ENCODE data around the gene DBNDD2. TPM values are rescaled to one million over a fixed set of nuclear protein-coding genes. Genes with fewer than 3 reads are reported as not detected.

DBNDD2 gene
- total and polyA plus RNA-seq, 2 experiments from 2014 or later = 25.8 to 62.5 TPM

- TF ChIP-seq, protein P1, sequence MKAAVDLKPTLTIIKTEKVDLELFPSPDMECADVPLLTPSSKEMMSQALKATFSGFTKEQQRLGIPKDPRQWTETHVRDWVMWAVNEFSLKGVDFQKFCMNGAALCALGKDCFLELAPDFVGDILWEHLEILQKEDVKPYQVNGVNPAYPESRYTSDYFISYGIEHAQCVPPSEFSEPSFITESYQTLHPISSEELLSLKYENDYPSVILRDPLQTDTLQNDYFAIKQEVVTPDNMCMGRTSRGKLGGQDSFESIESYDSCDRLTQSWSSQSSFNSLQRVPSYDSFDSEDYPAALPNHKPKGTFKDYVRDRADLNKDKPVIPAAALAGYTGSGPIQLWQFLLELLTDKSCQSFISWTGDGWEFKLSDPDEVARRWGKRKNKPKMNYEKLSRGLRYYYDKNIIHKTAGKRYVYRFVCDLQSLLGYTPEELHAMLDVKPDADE (IDR thresholded peaks at IDR 0.05) = no peak
- no peak for TF ChIP-seq NANOG (IDR thresholded peaks at IDR 0.05; ENCODE audit: borderline replicate concordance)
- no peak for TF ChIP-seq REST (IDR thresholded peaks at IDR 0.05; ENCODE audit: unreplicated experiment)
- no peak for ATAC-seq
- H2AFZ ChIP-seq = no peak within 1 kb of the TSS
- DNase-seq (ENCODE audit: low spot score) = no peak
- H3K4me3 ChIP-seq = no peak within 1 kb of the TSS
- Mint-ChIP-seq H3K9me3 (no peaks in the 10 kb centered on the region), H3K4me3 (no peak within 1 kb of the TSS), H3K36me3 (ENCODE audit: low read depth) (no peaks in the 10 kb centered on the region), H3K27ac (no peak within 1 kb of the TSS), H3K27me3 (ENCODE audit: insufficient read depth, low read depth, poor library complexity) (peaks cover 4% of the 10 kb centered on the region), H3K4me1 (peaks cover 10% of the 10 kb centered on the region)
- no peaks in the 10 kb centered on the region for H3F3A ChIP-seq (replicated peaks; ENCODE audit: low read depth)
- no peak within 1 kb of the TSS for H3K4me2 ChIP-seq
- H3K79me2 ChIP-seq (replicated peaks; ENCODE audit: insufficient read depth) = no peaks in the 10 kb centered on the region
- no peak within 1 kb of the TSS for H3K27ac ChIP-seq (ENCODE audit: low read depth)
- peaks cover 5% of the 10 kb centered on the region for H3K27me3 ChIP-seq (ENCODE audit: insufficient read depth)
- no peaks in the 10 kb centered on the region for H3K9me2 ChIP-seq (ENCODE audit: insufficient read depth)
- H3K36me3 ChIP-seq (ENCODE audit: insufficient read depth) = no peaks in the 10 kb centered on the region
- H3K4me1 ChIP-seq (ENCODE audit: insufficient read depth) = peaks cover 8% of the 10 kb centered on the region; the same call in 1 of the 2 replicates
- H4K20me1 ChIP-seq (replicated peaks; ENCODE audit: insufficient read depth) = no peaks in the 10 kb centered on the region
Observed at GRCh38 chr20:45378191-45378590, 29.9 kb upstream of the DBNDD2 start, which contains the start of gene TP53TG5. Gene TP53TG5 (minus strand): TSS chr20:45378325. CDS start chr20:45378236, 89 bp downstream.

- Histone ChIP-seq H3K79me2 (replicated peaks; ENCODE audit: insufficient read depth) (no peaks in the 10 kb centered on the region), H3K36me3 (ENCODE audit: insufficient read depth) (no peaks in the 10 kb centered on the region), H3K4me3 (no peak overlapping the region), H3K4me1 (ENCODE audit: insufficient read depth) (no peaks in the 10 kb centered on the region), H3K27me3 (ENCODE audit: insufficient read depth) (no peaks in the 10 kb centered on the region), H3K9me2 (ENCODE audit: insufficient read depth) (no peaks in the 10 kb centered on the region), H3F3A (replicated peaks; ENCODE audit: low read depth) (no peaks in the 10 kb centered on the region), H3K27ac (ENCODE audit: low read depth) (no peak overlapping the region), H3K4me2 (no peak overlapping the region), H2AFZ (no peak overlapping the region), H4K20me1 (replicated peaks; ENCODE audit: insufficient read depth) (no peaks in the 10 kb centered on the region)
- Mint-ChIP-seq H3K27me3 (ENCODE audit: insufficient read depth, low read depth, poor library complexity) (no peaks in the 10 kb centered on the region), H3K9me3 (no peaks in the 10 kb centered on the region), H3K4me1 (no peaks in the 10 kb centered on the region), H3K4me3 (no peak overlapping the region), H3K27ac (no peak overlapping the region), H3K36me3 (ENCODE audit: low read depth) (no peaks in the 10 kb centered on the region)
- no peak for DNase-seq (ENCODE audit: low spot score)
- no peak for TF ChIP-seq EZH2 (IDR thresholded peaks at IDR 0.05; ENCODE audit: low read depth, unreplicated experiment)
- TF ChIP-seq EZH2phosphoT487 (IDR thresholded peaks at IDR 0.05; ENCODE audit: unreplicated experiment) = no peak
- no peak for TF ChIP-seq CTCF (conservative IDR thresholded peaks at IDR 0.05; ENCODE audit: low read depth in 2 of 2)
- TF ChIP-seq POLR2AphosphoS5 (IDR thresholded peaks at IDR 0.05; ENCODE audit: low read depth) = no peak
- TF ChIP-seq NANOG (IDR thresholded peaks at IDR 0.05; ENCODE audit: borderline replicate concordance) = no peak
- TF ChIP-seq, protein P2, sequence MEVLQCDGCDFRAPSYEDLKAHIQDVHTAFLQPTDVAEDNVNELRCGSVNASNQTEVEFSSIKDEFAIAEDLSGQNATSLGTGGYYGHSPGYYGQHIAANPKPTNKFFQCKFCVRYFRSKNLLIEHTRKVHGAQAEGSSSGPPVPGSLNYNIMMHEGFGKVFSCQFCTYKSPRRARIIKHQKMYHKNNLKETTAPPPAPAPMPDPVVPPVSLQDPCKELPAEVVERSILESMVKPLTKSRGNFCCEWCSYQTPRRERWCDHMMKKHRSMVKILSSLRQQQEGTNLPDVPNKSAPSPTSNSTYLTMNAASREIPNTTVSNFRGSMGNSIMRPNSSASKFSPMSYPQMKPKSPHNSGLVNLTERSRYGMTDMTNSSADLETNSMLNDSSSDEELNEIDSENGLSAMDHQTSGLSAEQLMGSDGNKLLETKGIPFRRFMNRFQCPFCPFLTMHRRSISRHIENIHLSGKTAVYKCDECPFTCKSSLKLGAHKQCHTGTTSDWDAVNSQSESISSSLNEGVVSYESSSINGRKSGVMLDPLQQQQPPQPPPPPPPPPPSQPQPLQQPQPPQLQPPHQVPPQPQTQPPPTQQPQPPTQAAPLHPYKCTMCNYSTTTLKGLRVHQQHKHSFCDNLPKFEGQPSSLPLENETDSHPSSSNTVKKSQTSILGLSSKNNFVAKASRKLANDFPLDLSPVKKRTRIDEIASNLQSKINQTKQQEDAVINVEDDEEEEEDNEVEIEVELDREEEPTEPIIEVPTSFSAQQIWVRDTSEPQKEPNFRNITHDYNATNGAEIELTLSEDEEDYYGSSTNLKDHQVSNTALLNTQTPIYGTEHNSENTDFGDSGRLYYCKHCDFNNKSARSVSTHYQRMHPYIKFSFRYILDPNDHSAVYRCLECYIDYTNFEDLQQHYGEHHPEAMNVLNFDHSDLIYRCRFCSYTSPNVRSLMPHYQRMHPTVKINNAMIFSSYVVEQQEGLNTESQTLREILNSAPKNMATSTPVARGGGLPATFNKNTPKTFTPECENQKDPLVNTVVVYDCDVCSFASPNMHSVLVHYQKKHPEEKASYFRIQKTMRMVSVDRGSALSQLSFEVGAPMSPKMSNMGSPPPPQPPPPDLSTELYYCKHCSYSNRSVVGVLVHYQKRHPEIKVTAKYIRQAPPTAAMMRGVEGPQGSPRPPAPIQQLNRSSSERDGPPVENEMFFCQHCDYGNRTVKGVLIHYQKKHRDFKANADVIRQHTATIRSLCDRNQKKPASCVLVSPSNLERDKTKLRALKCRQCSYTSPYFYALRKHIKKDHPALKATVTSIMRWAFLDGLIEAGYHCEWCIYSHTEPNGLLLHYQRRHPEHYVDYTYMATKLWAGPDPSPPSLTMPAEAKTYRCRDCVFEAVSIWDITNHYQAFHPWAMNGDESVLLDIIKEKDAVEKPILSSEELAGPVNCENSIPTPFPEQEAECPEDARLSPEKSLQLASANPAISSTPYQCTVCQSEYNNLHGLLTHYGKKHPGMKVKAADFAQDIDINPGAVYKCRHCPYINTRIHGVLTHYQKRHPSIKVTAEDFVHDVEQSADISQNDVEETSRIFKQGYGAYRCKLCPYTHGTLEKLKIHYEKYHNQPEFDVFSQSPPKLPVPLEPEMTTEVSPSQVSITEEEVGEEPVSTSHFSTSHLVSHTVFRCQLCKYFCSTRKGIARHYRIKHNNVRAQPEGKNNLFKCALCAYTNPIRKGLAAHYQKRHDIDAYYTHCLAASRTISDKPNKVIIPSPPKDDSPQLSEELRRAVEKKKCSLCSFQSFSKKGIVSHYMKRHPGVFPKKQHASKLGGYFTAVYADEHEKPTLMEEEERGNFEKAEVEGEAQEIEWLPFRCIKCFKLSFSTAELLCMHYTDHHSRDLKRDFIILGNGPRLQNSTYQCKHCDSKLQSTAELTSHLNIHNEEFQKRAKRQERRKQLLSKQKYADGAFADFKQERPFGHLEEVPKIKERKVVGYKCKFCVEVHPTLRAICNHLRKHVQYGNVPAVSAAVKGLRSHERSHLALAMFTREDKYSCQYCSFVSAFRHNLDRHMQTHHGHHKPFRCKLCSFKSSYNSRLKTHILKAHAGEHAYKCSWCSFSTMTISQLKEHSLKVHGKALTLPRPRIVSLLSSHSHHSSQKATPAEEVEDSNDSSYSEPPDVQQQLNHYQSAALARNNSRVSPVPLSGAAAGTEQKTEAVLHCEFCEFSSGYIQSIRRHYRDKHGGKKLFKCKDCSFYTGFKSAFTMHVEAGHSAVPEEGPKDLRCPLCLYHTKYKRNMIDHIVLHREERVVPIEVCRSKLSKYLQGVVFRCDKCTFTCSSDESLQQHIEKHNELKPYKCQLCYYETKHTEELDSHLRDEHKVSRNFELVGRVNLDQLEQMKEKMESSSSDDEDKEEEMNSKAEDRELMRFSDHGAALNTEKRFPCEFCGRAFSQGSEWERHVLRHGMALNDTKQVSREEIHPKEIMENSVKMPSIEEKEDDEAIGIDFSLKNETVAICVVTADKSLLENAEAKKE (CRISPR knock-in tag; IDR thresholded peaks at IDR 0.05) = no peak
- TF ChIP-seq STAT1 (IDR thresholded peaks at IDR 0.05; ENCODE audit: unreplicated experiment) = no peak
- ATAC-seq = no peak
Observed at GRCh38 chr20:45387274-45387673, 20.8 kb upstream of the DBNDD2 start.

All from GM23338 (cell line).